PFSK-1 (cell line): Measurements from ENCODE around the gene ESR1.

ENCODE experiments used
- FOXP2 ChIP-seq: optimal IDR thresholded peaks from 2 replicates; pipeline ENCODE3; 2011; ENCODE audit warnings: borderline replicate concordance, control low read depth, inconsistent platforms; ENCODE audit not compliant: insufficient read depth; ENCODE audit errors: extremely low read length, extremely low read depth
- POLR2AphosphoS5 ChIP-seq: IDR thresholded peaks from 2 replicates; pipeline ENCODE4 v1.6.1; 2012; ENCODE audit warnings: low read depth, mild to moderate bottlenecking, control low read depth, low read length, moderate library complexity
- REST ChIP-seq, 2 experiments: IDR thresholded peaks; 2 replicates each; pipeline versions ENCODE4 v1.6.1 to v1.8.0; 2011 to 2012; ENCODE audit warnings: low read depth in 2 of 2, low read length in 2 of 2, control low read depth in 1 of 2, inconsistent platforms in 1 of 2, mild to moderate bottlenecking in 1 of 2, moderate library complexity in 1 of 2; ENCODE audit not compliant: insufficient read depth in 1 of 2
- SIN3A ChIP-seq: IDR thresholded peaks from 2 replicates; pipeline ENCODE4 v1.6.1; 2012; ENCODE audit warnings: mild to moderate bottlenecking, low read length, moderate library complexity, borderline replicate concordance; ENCODE audit not compliant: insufficient read depth
- TAF1 ChIP-seq: IDR thresholded peaks from 2 replicates; pipeline ENCODE4 v1.6.1; 2012; ENCODE audit warnings: low read length, control low read depth, borderline replicate concordance; ENCODE audit not compliant: insufficient read depth

ESR1 gene

GRCh38 chr6:151914484-151914883 lies 107.0 kb downstream of the ESR1 start:
- no peak for TF ChIP-seq TAF1

- no peak for TF ChIP-seq TAF1
- TF ChIP-seq REST (IDR thresholded peaks at IDR 0.05; ENCODE audit: insufficient read depth in 1 of 2, low read depth in 2 of 2, low read length in 2 of 2): no peak
Observed at GRCh38 chr6:151916075-151916474, 108.6 kb downstream of the ESR1 start.

GRCh38 chr6:151916680-151917164 lies 109.2 kb downstream of the ESR1 start:
- TF ChIP-seq POLR2AphosphoS5: no peak
- TF ChIP-seq TAF1: no peak
- no peak for TF ChIP-seq SIN3A
- no peak for TF ChIP-seq FOXP2
- no peak for TF ChIP-seq REST (IDR thresholded peaks at IDR 0.05; ENCODE audit: insufficient read depth in 1 of 2, low read depth in 2 of 2, low read length in 2 of 2)

- TF ChIP-seq REST (IDR thresholded peaks at IDR 0.05; ENCODE audit: insufficient read depth in 1 of 2, low read depth in 2 of 2, low read length in 2 of 2): no peak
- no peak for TF ChIP-seq SIN3A
- no peak for TF ChIP-seq FOXP2
- TF ChIP-seq TAF1: no peak
- TF ChIP-seq POLR2AphosphoS5: no peak
Observed at GRCh38 chr6:151917531-151918329, 110.2 kb downstream of the ESR1 start.

GRCh38 chr6:151940307-151940706 lies 132.8 kb downstream of the ESR1 start:
- TF ChIP-seq TAF1 (no peak), POLR2AphosphoS5 (no peak), SIN3A (no peak), FOXP2 (no peak), REST (IDR thresholded peaks at IDR 0.05; ENCODE audit: insufficient read depth in 1 of 2, low read depth in 2 of 2, low read length in 2 of 2) (no peak)
